ENCODE results near the gene DMD.

DNA sequence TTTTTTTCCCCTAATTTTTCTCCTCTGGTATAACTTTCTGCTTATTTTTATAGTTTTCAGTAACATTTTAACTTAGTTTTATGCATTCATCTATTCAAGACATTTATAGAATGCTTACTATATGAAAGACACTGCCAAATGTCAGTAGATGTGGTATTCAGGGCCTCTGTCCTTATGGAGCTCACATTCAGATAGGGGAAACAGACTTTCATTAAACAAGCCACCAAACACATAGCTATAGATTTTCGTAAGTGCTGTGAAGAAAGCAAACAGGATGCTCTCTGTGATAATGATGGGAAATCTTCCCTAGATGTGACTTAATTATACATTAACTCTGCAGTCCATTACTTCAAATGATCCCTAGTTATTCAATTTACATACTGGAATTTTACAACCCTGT lies 1777.5 kb downstream of the DMD start:
- TF ChIP-seq, protein P1, sequence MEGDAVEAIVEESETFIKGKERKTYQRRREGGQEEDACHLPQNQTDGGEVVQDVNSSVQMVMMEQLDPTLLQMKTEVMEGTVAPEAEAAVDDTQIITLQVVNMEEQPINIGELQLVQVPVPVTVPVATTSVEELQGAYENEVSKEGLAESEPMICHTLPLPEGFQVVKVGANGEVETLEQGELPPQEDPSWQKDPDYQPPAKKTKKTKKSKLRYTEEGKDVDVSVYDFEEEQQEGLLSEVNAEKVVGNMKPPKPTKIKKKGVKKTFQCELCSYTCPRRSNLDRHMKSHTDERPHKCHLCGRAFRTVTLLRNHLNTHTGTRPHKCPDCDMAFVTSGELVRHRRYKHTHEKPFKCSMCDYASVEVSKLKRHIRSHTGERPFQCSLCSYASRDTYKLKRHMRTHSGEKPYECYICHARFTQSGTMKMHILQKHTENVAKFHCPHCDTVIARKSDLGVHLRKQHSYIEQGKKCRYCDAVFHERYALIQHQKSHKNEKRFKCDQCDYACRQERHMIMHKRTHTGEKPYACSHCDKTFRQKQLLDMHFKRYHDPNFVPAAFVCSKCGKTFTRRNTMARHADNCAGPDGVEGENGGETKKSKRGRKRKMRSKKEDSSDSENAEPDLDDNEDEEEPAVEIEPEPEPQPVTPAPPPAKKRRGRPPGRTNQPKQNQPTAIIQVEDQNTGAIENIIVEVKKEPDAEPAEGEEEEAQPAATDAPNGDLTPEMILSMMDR (conservative IDR thresholded peaks at IDR 0.05): no peak
- TF ChIP-seq ZFX (IDR thresholded peaks at IDR 0.05): no peak

Measured in C4-2B (cell line).